ENCODE measurements around the gene OBSCN.

OBSCN gene

DNA sequence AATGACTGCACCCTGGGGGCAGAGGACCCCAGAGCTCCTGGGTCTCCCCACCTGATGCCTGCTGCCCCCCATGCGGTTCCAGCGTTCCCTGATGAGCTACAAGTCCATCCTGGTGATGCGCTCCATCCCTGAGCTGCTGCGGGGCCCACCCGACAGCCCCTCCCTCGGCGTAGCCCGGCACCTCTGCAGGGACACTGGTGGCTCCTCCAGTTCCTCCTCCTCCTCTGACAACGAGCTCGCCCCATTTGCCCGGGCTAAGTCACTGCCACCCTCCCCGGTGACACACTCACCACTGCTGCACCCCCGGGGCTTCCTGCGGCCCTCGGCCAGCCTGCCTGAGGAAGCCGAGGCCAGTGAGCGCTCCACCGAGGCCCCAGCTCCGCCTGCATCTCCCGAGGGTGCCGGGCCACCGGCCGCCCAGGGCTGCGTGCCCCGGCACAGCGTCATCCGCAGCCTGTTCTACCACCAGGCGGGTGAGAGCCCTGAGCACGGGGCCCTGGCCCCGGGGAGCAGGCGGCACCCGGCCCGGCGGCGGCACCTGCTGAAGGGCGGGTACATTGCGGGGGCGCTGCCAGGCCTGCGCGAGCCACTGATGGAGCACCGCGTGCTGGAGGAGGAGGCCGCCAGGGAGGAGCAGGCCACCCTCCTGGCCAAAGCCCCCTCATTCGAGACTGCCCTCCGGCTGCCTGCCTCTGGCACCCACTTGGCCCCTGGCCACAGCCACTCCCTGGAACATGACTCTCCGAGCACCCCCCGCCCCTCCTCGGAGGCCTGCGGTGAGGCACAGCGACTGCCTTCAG is 163.3 kb downstream of the OBSCN start:
- DNase-seq (ENCODE audit: low spot score), result no peak

DNA sequence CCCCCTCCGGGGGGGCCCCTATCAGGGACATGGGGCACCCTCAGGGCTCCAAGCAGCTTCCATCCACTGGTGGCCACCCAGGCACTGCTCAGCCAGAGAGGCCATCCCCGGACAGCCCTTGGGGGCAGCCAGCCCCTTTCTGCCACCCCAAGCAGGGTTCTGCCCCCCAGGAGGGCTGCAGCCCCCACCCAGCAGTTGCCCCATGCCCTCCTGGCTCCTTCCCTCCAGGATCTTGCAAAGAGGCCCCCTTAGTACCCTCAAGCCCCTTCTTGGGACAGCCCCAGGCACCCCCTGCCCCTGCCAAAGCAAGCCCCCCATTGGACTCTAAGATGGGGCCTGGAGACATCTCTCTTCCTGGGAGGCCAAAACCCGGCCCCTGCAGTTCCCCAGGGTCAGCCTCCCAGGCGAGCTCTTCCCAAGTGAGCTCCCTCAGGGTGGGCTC is 163.9 kb downstream of the OBSCN start:
- no peak for DNase-seq (ENCODE audit: low spot score)

GRCh38 chr1:228372183-228373003 is 164.5 kb downstream of the OBSCN start:
- DNase-seq (ENCODE audit: low spot score), result no peak

- DNase-seq (ENCODE audit: low spot score), result no peak
Observed at GRCh38 chr1:228373004-228373680, 165.3 kb downstream of the OBSCN start.

DNA sequence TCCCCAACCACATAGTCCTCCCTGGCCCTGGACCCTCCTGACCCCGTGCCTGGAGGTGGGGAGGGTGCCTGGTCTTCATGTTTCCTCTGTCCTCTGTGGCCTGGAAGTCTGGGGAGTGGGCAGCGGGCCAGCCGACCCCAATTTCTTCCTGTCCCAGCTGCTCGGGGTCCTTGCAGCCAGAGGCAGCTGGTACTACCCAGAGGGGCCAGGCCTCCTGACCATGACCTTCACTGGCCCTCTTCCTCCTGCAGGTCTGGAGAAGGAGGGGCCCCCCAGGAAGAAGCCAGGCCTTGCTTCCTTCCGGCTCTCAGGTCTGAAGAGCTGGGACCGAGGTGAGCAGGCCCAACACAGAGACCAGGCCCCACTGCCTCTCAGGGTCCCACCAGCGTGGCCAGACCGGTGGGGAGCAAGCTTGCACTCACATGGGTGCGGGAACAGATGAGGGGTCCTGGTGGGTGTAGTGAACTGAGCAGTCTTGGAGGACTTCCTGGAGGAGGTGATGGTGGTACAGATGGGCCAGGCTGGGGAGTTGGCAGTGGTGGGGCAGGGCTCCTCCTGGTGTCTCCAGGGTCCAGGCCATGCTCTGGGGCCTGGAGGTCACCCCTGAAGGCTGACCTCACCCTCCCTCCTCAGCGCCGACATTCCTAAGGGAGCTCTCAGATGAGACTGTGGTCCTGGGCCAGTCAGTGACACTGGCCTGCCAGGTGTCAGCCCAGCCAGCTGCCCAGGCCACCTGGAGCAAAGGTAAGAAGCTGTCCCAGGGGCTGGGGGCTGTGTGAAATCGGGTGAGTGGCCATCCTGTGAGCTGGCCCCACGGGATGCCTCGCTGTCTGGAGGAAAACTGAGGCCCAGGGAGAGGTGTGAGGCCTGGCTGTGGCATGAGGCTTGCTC is 166.1 kb downstream of the OBSCN start:
- no peak for DNase-seq (ENCODE audit: low spot score)

DNA sequence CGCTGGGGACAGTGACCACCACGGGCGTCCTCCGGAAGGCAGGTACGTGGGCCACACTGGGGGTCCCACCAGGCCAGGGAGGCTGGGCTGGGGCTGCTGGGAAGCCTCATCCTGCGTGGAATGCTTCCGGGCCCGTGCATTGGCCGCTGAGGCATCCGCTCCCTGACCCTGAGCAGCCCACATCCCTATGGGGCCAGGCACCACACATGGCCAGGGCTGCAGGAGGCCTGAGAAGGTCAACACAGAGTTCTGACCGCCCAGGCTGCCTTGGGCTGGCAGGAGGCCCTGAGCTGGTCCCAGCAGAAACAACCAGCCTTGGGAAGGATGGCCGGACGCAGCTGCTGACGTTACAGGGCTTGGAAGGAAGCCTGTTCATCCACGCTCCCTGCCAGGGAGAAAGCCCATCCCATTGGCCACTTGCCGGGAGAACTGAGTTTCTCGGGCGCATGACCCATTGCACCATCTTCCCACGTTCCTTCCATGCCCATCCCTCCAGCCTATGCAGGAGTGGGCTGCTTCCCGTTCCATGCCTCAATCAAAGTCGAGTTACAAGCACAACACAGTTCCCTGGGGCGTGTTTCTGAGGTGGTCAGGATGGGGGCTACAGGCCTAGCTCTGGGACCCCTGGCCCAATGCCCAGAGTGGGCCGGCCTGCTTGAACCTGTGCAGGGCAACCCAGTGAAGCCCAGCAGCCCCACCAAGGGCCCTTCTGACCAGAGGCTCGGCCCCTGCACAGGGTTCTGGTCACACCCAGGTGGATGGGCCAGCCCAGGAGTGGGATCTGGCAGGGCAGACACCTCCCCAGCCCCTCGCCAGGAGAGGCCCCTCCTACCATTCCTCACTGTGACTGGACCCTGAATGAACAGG is 167.1 kb downstream of the OBSCN start:
- peak; percentile 67 for DNase-seq (ENCODE audit: low spot score)

DNA sequence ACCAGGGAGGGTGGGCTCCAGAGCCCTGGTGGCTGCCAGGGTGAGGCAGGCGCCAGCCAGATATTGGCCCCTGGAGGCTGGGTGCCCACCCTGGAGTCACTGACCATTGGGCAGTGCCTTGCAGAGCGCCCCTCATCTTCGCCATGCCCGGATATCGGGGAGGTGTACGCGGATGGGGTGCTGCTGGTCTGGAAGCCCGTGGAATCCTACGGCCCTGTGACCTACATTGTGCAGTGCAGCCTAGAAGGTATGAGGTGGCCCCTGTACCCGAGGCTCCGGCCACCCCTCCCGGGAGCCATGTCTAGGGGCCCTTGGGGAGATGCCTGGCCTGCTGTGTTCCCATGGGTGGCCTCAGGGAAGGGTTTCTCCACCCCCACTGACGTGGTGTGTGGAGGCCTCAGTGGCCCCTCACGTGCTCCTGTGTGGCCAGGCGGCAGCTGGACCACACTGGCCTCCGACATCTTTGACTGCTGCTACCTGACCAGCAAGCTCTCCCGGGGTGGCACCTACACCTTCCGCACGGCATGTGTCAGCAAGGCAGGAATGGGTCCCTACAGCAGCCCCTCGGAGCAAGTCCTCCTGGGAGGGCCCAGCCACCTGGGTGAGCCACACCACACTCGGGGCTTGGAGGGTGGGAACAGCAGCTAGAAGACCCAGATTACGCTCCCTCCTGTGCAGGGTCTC is 167.9 kb downstream of the OBSCN start:
- DNase-seq (ENCODE audit: low spot score), result no peak

- no peak for DNase-seq (ENCODE audit: low spot score)
Observed at GRCh38 chr1:228376262-228376628, 168.4 kb downstream of the OBSCN start.

DNA sequence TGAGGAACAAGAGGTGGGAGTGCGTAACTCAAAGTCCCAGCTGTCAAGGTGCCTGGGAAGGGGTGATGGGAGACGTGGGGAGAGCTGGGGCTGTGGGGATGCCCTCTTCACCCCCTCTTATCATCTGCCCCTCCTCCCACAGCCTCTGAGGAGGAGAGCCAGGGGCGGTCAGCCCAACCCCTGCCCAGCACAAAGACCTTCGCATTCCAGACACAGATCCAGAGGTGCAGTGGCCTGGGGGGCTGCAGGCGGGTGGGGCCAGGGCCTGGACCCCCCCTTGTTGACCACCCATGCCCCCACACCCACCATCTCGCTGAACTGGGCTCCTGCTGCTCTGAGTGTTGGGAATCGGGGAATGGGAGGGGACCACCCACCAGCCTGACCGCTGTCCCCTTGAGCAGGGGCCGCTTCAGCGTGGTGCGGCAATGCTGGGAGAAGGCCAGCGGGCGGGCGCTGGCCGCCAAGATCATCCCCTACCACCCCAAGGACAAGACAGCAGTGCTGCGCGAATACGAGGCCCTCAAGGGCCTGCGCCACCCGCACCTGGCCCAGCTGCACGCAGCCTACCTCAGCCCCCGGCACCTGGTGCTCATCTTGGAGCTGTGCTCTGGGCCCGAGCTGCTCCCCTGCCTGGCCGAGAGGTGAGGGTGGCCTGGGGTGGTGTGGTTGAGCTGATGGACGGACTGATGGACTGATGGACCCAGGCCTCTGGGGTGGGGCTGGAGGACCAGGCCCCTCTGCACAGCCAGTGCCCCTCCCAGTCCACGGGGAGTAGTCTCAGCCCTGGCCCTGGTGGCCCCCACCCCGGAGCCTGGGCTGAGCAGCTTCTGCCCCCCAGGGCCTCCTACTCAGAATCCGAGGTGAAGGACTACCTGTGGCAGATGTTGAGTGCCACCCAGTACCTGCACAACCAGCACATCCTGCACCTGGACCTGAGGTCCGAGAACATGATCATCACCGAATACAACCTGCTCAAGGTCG is 169.1 kb downstream of the OBSCN start:
- DNase-seq (ENCODE audit: low spot score), result no peak

- no peak for DNase-seq (ENCODE audit: low spot score)
Observed at GRCh38 chr1:228377664-228378089, 169.8 kb downstream of the OBSCN start.

DNA sequence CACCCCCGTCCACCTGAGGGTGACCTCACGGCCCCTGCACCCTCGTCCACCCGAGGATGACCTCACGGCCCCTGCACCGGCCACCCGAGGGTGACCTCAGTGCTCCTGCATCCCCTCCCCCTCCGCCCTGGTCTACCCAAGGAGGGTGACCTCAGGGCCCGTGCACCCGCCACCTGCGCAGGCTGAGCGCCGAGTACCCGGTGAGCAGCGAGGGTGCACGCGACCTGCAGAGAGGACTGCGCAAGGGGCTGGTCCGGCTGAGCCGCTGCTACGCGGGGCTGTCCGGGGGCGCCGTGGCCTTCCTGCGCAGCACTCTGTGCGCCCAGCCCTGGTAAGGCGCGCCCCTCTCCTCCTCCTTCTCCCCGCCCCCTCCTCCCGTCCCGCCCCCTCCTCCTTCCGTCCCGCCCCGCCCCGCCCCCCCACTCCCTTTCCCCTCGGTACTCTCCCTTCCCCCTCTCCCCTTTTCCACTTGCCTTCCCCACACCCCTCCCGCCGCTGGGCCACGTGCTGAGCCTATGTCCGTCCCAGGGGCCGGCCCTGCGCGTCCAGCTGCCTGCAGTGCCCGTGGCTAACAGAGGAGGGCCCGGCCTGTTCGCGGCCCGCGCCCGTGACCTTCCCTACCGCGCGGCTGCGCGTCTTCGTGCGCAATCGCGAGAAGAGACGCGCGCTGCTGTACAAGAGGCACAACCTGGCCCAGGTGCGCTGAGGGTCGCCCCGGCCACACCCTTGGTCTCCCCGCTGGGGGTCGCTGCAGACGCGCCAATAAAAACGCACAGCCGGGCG is 170.4 kb downstream of the OBSCN start:
- peak; percentile 66 for DNase-seq (ENCODE audit: low spot score)

DNA sequence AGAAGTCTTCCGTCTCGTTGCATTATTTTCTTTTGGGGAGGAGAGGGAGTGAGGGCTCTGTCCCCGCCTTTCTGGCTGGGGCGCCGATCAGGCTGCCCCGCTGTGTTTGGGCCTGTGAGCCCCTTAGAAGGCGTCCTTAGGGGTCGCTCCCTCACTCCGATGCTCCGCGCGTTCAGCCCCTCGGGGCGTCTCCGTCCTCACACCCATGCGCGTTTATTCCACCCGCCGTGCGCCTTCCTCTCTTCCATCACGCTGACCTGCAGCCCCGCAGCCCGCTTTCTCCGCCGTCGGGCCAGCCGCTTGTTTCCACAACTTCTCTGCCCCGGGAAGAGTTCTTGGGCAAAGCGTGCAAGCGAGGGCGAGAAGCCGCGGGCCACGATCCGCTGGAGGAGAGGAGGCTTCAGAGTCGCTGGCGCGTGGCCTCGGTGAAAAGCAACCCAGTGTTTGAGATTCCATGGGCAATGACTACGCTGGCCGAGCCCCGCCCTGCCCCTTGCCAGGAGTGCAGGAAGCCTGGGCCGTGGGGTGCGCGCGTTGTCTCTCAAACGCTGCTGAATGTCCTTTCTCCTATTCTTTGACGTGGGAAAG is 171.1 kb downstream of the OBSCN start:
- DNase-seq (ENCODE audit: low spot score), result peak; percentile 22

GRCh38 chr1:228379666-228380065 is 171.8 kb downstream of the OBSCN start:
- no peak for DNase-seq (ENCODE audit: low spot score)

DNA sequence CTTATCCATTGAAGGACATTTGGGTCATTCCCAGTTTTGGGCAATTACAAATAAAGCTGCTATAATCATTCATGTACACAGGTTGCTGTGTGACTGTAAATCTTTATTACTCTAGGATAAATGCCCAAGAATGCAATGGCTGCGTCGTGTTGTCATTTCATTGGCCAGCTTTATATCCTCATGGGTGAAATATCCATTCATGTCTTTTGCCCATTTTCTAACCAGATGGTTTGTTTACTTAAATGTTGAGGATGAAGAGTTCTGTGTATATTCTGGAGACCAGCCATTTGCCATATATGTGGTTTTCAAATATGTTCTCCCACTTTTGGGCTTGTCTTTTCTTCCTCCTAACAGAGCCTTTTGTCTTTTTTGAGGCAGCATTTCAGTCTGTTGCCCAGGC is 173.5 kb downstream of the OBSCN start:
- no peak for DNase-seq (ENCODE audit: low spot score)

- DNase-seq (ENCODE audit: low spot score), result no peak
Observed at GRCh38 chr1:228383773-228384172, 175.9 kb downstream of the OBSCN start.

DNA sequence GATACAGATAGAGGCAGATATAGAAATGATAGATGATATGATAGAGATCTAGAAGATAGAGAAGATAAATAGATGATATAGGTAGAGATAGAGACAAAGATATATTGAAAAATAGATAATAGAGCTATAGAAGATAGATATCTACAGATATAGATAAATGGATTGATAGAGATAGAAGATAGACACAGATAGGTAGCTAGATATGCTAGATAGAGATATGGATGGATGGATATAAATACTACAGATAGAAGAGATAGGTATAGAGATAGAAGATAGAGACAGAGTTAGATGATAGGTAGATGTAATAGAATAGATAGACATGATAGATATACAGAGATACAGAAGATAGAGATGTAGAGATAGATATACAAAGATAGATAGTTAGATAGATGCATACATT is 177.4 kb downstream of the OBSCN start:
- no peak for DNase-seq (ENCODE audit: low spot score)

- no peak for DNase-seq (ENCODE audit: low spot score)
Observed at GRCh38 chr1:228387321-228387720, 179.5 kb downstream of the OBSCN start.

- DNase-seq (ENCODE audit: low spot score), result no peak
Observed at GRCh38 chr1:228390649-228391048, 182.8 kb downstream of the OBSCN start.
